K562 (cell line): ENCODE measurements around the gene CADPS2. TPM values are rescaled to one million over a fixed set of nuclear protein-coding genes. Genes with fewer than 3 reads are reported as not detected.

Source experiments
- ERF ChIP-seq: fragments of 450-650 bp; formaldehyde crosslinking; IDR thresholded peaks from 2 replicates; pipeline ENCODE4 v1.4.0; 2020; ENCODE audit warnings: mild to moderate bottlenecking, mixed read lengths
- ETV6 ChIP-seq, 3 experiments: fragments of 150-350 bp in 1 of 3; sonication (generic) in 1 of 3; formaldehyde crosslinking in 1 of 3; IDR thresholded peaks; 2 replicates each; pipeline versions ENCODE4 v1.6.1 to v1.8.0; 2014 to 2022; ENCODE audit warnings: borderline replicate concordance in 2 of 3, low read depth in 2 of 3, antibody characterized with exemption in 1 of 3, low read length in 1 of 3, mild to moderate bottlenecking in 1 of 3, missing genetic modification reagents in 1 of 3
- HDAC3 ChIP-seq: fragments of 450-650 bp; IDR thresholded peaks from 2 replicates; pipeline ENCODE4 v1.6.1; 2018; ENCODE audit warnings: borderline replicate concordance, mild to moderate bottlenecking, moderate library complexity; ENCODE audit not compliant: partially characterized antibody
- PHB2 ChIP-seq: fragments of 450-650 bp; IDR thresholded peaks from 2 replicates; pipeline ENCODE4 v1.6.1; 2017; ENCODE audit warnings: low read depth
- TGIF2 ChIP-seq: sonication (generic); formaldehyde crosslinking; IDR thresholded peaks from 2 replicates; pipeline ENCODE4 v1.8.1; 2022; ENCODE audit warnings: mild to moderate bottlenecking, missing genetic modification reagents, moderate library complexity
- TOE1 ChIP-seq, 2 experiments: fragments of 450-650 bp in 1 of 2; sonication (generic) in 1 of 2; formaldehyde crosslinking in 1 of 2; IDR thresholded peaks; 2 replicates each; pipeline versions ENCODE4 v1.7.1 to v1.8.0; 2016 to 2022; ENCODE audit warnings: borderline replicate concordance in 2 of 2, mild to moderate bottlenecking in 2 of 2, antibody characterized with exemption in 1 of 2, inconsistent platforms in 1 of 2, low read depth in 1 of 2, missing genetic modification reagents in 1 of 2, moderate library complexity in 1 of 2
- polyA plus RNA-seq, 8 experiments: library from polyadenylated mRNA; depleted of rRNA in 4 of 8; stranded (reverse) in 5 of 8; unstranded in 3 of 8; fragments of >200 nt; fragmentation: Nextera tagmentation in 2 of 8; fragmentation: Illumina TruSeq in 1 of 8; extraction: Ambion mirVana in 2 of 8; extraction: Trizol in 1 of 8; gene quantifications; 2 replicates each; pipeline versions ENCODE4 v1.2.1 to v1.2.3, GENCODE V29; 2011 to 2014; ENCODE audit warnings: inconsistent platforms in 1 of 8, missing spikeins in 1 of 8
- total RNA-seq, 7 experiments: library from RNA; depleted of rRNA in 6 of 7; stranded (reverse); fragments of >200 nt in 6 of 7; fragmentation: Illumina TruSeq in 2 of 7; extraction: Trizol in 2 of 7; gene quantifications; 2 replicates each; pipeline versions ENCODE4 v1.2.1 to v1.2.3, GENCODE V29; 2011 to 2021; ENCODE audit warnings: low replicate concordance in 1 of 7
- TF ChIP-seq, protein P1 (sequence below), 2 experiments: fragments of 450-650 bp in 1 of 2; sonication (generic) in 1 of 2; formaldehyde crosslinking in 1 of 2; IDR thresholded peaks; 2 replicates each; pipeline versions ENCODE4 v1.7.1 to v1.9.0; 2016 to 2022; ENCODE audit warnings: inconsistent platforms in 1 of 2, mild to moderate bottlenecking in 1 of 2, missing genetic modification reagents in 1 of 2
- TF ChIP-seq, protein P2 (sequence below): fragments of 250-450 bp; sonication (Bioruptor Pico); IDR thresholded peaks from 2 replicates; pipeline ENCODE4 v1.9.0; 2021; ENCODE audit warnings: mild to moderate bottlenecking, inconsistent platforms

CADPS2 gene
- total and polyA plus RNA-seq, 9 of the 15 experiments (the other 6 are each of a cell fraction or from before 2014, with no cell fraction given), result 0.03 to 0.14 (median 0.04) TPM; not detected in 1

DNA sequence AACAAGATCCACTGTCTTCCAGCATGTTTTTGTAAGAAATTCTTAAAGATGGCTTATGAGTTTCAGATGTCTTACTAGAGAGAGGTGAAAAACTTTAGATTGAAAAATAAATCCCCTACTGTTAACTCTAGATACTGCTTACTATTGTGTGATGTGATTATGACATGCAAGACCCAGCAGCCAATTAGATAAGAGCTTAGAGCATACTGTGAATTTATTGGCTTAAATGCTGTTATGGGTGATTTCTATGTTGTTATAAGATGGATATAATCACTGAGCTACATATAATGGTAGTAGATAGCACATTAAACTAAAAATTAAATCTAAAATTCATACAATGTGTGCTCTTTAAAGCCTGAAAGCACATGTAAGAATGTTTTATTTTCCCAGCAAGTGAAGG, 187.2 kb downstream of the CADPS2 start, which contains the start of gene RNF133 (continued):
- TF ChIP-seq, protein P1, sequence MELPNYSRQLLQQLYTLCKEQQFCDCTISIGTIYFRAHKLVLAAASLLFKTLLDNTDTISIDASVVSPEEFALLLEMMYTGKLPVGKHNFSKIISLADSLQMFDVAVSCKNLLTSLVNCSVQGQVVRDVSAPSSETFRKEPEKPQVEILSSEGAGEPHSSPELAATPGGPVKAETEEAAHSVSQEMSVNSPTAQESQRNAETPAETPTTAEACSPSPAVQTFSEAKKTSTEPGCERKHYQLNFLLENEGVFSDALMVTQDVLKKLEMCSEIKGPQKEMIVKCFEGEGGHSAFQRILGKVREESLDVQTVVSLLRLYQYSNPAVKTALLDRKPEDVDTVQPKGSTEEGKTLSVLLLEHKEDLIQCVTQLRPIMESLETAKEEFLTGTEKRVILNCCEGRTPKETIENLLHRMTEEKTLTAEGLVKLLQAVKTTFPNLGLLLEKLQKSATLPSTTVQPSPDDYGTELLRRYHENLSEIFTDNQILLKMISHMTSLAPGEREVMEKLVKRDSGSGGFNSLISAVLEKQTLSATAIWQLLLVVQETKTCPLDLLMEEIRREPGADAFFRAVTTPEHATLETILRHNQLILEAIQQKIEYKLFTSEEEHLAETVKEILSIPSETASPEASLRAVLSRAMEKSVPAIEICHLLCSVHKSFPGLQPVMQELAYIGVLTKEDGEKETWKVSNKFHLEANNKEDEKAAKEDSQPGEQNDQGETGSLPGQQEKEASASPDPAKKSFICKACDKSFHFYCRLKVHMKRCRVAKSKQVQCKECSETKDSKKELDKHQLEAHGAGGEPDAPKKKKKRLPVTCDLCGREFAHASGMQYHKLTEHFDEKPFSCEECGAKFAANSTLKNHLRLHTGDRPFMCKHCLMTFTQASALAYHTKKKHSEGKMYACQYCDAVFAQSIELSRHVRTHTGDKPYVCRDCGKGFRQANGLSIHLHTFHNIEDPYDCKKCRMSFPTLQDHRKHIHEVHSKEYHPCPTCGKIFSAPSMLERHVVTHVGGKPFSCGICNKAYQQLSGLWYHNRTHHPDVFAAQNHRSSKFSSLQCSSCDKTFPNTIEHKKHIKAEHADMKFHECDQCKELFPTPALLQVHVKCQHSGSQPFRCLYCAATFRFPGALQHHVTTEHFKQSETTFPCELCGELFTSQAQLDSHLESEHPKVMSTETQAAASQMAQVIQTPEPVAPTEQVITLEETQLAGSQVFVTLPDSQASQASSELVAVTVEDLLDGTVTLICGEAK (IDR thresholded peaks at IDR 0.05), result no peak
- TF ChIP-seq, protein P1 (CRISPR knock-in tag; IDR thresholded peaks at IDR 0.05), result no peak
- no peak for TF ChIP-seq HDAC3
- TF ChIP-seq PHB2, result no peak
- no peak for TF ChIP-seq ERF (CRISPR knock-in tag)
- no peak for TF ChIP-seq TGIF2 (CRISPR knock-in tag)
- TF ChIP-seq ETV6 (IDR thresholded peaks at IDR 0.05; ENCODE audit: borderline replicate concordance in 1 of 2, low read depth in 2 of 2, low read length in 1 of 2), result no peak
- TF ChIP-seq ETV6 (CRISPR knock-in tag; IDR thresholded peaks at IDR 0.05; ENCODE audit: borderline replicate concordance), result no peak
- TF ChIP-seq, protein P2, sequence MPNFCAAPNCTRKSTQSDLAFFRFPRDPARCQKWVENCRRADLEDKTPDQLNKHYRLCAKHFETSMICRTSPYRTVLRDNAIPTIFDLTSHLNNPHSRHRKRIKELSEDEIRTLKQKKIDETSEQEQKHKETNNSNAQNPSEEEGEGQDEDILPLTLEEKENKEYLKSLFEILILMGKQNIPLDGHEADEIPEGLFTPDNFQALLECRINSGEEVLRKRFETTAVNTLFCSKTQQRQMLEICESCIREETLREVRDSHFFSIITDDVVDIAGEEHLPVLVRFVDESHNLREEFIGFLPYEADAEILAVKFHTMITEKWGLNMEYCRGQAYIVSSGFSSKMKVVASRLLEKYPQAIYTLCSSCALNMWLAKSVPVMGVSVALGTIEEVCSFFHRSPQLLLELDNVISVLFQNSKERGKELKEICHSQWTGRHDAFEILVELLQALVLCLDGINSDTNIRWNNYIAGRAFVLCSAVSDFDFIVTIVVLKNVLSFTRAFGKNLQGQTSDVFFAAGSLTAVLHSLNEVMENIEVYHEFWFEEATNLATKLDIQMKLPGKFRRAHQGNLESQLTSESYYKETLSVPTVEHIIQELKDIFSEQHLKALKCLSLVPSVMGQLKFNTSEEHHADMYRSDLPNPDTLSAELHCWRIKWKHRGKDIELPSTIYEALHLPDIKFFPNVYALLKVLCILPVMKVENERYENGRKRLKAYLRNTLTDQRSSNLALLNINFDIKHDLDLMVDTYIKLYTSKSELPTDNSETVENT (CRISPR knock-in tag), result no peak
- TF ChIP-seq TOE1 (IDR thresholded peaks at IDR 0.05; ENCODE audit: borderline replicate concordance), result no peak
- no peak for TF ChIP-seq TOE1 (CRISPR knock-in tag; IDR thresholded peaks at IDR 0.05; ENCODE audit: borderline replicate concordance, low read depth)
